MCF 10A (cell line): ENCODE measurements around the gene CASKIN1. TPM values are rescaled to one million over a fixed set of nuclear protein-coding genes. Genes with fewer than 3 reads are reported as not detected.

Source experiments
- BruUV-seq: library from RNA; stranded (reverse); fragments of 400-500 nt; replicated peaks from 2 replicates; lab custom pipeline; 2021; lab: Mats Ljungman, UMichigan
- CTCF ChIA-PET: fragments of 300-600 bp; sonication (Branson Sonifier 250); formaldehyde crosslinking; extraction: SDS; loops from one replicate; lab custom pipeline; 2021; ENCODE audit warnings: antibody characterized with exemption, inconsistent platforms; lab: Yijun Ruan, JAX
- POLR2A ChIA-PET: fragments of 300-600, 350-650 bp; sonication (Branson Sonifier 250); formaldehyde crosslinking; extraction: SDS; loops from one replicate; lab custom pipeline; 2020; ENCODE audit warnings: antibody characterized with exemption, inconsistent platforms; lab: Yijun Ruan, JAX
- DNase-seq: peaks from one replicate; pipeline ENCODE4 v3.0.0-alpha.2; 2018; ENCODE audit not compliant: unreplicated experiment
- H3K27ac Mint-ChIP-seq: one replicate; pipeline ENCODE4 v1.8.0; 2022; ENCODE audit warnings: mild to moderate bottlenecking, low read depth, mixed read lengths; ENCODE audit not compliant: unreplicated experiment
- H3K27me3 Mint-ChIP-seq: one replicate; pipeline ENCODE4 v1.8.0; 2022; ENCODE audit warnings: mixed read lengths; ENCODE audit not compliant: insufficient read depth, unreplicated experiment
- H3K36me3 Mint-ChIP-seq: one replicate; pipeline ENCODE4 v1.8.0; 2022; ENCODE audit warnings: mild to moderate bottlenecking, moderate library complexity, mixed read lengths; ENCODE audit not compliant: insufficient read depth, unreplicated experiment
- H3K4me1 Mint-ChIP-seq: one replicate; pipeline ENCODE4 v1.8.0; 2022; ENCODE audit warnings: mixed read lengths; ENCODE audit not compliant: insufficient read depth, unreplicated experiment
- H3K4me3 Mint-ChIP-seq: one replicate; pipeline ENCODE4 v1.8.0; 2022; ENCODE audit warnings: mild to moderate bottlenecking, moderate library complexity, mixed read lengths; ENCODE audit not compliant: unreplicated experiment
- H3K9me3 Mint-ChIP-seq: one replicate; pipeline ENCODE4 v1.8.0; 2022; ENCODE audit warnings: mixed read lengths; ENCODE audit not compliant: unreplicated experiment
- CTCF ChIP-seq: fragments of 200-600 bp; IDR thresholded peaks from one replicate; pipeline ENCODE4 v1.8.0; 2022; ENCODE audit warnings: antibody characterized with exemption, mild to moderate bottlenecking; ENCODE audit not compliant: unreplicated experiment
- intact Hi-C: fragments of 100-400 bp; cut with micrococcal nuclease; formaldehyde crosslinking; loops from 2 replicates; pipeline ENCODE4 v1.14.1; 2022
- total RNA-seq: library from RNA; stranded (reverse); gene quantifications from 2 replicates; pipeline ENCODE4 v1.2.3, GENCODE V29; 2022

The CASKIN1 gene
- total RNA-seq, 1 experiment from 2014 or later = 0.14 TPM

GRCh38 chr16:2229632-2230250, 33.3 kb upstream of the CASKIN1 start:
- intact Hi-C loops = no loop called here
- DNase-seq = no peak
- Mint-ChIP-seq H3K4me1 (peaks cover 4% of the 10 kb centered on the region), H3K27me3 (no peaks in the 10 kb centered on the region), H3K36me3 (peaks cover 42% of the 10 kb centered on the region), H3K4me3 (no peak overlapping the region), H3K9me3 (no peaks in the 10 kb centered on the region), H3K27ac (no peak overlapping the region)
- CTCF ChIA-PET = interaction anchor here (0.5 kb wide), 1 partner anchor 262 kb away, joined by 4 read pairs; no protein-coding TSS in a partner anchor
- TF ChIP-seq CTCF = no peak
- POLR2A ChIA-PET = no interaction called here
- BruUV-seq = no TSS peak

DNA sequence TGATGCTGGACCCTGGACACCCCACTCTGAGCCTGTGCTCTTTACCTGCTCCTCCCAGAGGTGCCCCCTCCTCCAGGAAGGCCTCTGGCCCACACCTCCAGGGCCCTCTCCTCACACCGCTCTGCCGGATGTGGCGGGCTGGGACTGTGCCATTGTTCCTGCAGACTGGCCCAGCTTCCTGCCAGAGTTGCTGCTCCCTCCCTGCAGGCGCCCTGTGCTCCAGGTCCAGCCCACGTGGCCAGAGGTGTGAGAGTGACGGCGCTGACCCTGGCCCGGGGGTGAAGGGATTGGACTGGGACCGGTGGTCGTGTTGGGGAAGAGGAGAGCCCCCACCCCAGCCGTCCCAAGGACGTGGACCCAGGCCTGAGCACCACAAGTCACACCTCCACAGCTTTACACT, 32.7 kb upstream of the CASKIN1 start:
- BruUV-seq = no TSS peak
- peaks cover 39% of the 10 kb centered on the region for H3K36me3 Mint-ChIP-seq

DNA sequence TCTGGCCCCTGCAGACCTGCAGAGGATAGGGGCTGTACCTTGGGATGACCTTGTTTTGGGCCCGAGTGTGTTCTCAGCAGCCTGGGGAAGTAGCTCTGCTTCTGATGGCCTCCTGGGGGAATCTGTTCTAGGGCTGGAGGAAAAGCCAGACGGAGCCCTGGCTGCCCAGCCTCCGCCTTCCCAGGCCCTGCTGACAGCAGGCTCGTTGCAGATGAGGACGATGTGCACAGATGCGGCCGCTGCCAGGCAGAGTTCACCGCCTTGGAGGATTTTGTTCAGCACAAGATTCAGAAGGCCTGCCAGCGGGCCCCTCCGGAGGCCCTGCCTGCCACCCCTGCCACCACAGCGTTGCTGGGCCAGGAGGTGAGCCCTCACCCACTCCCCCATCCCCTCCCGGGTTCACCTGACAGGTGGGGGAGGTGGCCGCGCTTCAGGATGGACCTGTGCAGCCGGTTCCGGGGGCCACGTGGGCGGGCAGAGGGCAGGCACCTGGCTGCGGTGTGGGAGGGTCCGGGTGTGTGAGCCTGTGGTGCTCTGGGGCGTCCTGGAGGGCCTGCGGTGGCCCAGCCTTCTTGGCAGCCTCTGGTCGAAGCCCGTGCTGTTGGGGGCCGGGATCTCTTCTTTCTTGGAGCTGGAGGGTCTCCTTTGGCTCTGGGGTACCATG, 31.9 kb upstream of the CASKIN1 start:
- BruUV-seq = no TSS peak
- intact Hi-C loops = no loop called here

More for the DNA sequence above, 32.7 kb upstream of the CASKIN1 start:
- intact Hi-C loops = no loop called here
- ChIA-PET CTCF (interaction anchor here (1.1 kb wide), 1 partner anchor 23 kb away, joined by 4 read pairs; the partner anchor contains the start of gene ECI1), POLR2A (no interaction called here)
- no peak for TF ChIP-seq CTCF
- Mint-ChIP-seq H3K4me1 (peaks cover 4% of the 10 kb centered on the region), H3K27ac (no peak overlapping the region), H3K27me3 (no peaks in the 10 kb centered on the region), H3K9me3 (no peaks in the 10 kb centered on the region), H3K4me3 (no peak overlapping the region)
- no peak for DNase-seq

More for the DNA sequence above, 31.9 kb upstream of the CASKIN1 start:
- Mint-ChIP-seq H3K27ac (no peak overlapping the region), H3K27me3 (no peaks in the 10 kb centered on the region), H3K9me3 (no peaks in the 10 kb centered on the region), H3K4me3 (no peak overlapping the region), H3K36me3 (peaks cover 31% of the 10 kb centered on the region), H3K4me1 (peaks cover 4% of the 10 kb centered on the region)
- DNase-seq = no peak
- POLR2A ChIA-PET = no interaction called here
- TF ChIP-seq CTCF = no peak
- CTCF ChIA-PET = interaction anchor here (1.1 kb wide), 1 partner anchor 23 kb away, joined by 4 read pairs; the partner anchor contains the start of gene ECI1
